Ovary (tissue), 3 donors: ENCODE data around the gene GPRC5C.

Source experiments
- EP300 ChIP-seq: sonication (generic); formaldehyde crosslinking; IDR thresholded peaks from one replicate; pipeline ENCODE4 v1.6.1; 2017; ENCODE audit warnings: antibody characterized with exemption
- TF ChIP-seq, protein P1 (sequence below), 3 donors: fragments of 450-650 bp in 2 of 3; fragments of 200-600 bp in 1 of 3; IDR thresholded peaks; one replicate each; pipeline versions ENCODE4 v1.5.1 to v1.8.0; 2016 to 2022; ENCODE audit warnings: antibody characterized with exemption in 3 of 3, mild to moderate bottlenecking in 1 of 3
- donor health status: DM: no; HTN: no; CAD: no.

DNA sequence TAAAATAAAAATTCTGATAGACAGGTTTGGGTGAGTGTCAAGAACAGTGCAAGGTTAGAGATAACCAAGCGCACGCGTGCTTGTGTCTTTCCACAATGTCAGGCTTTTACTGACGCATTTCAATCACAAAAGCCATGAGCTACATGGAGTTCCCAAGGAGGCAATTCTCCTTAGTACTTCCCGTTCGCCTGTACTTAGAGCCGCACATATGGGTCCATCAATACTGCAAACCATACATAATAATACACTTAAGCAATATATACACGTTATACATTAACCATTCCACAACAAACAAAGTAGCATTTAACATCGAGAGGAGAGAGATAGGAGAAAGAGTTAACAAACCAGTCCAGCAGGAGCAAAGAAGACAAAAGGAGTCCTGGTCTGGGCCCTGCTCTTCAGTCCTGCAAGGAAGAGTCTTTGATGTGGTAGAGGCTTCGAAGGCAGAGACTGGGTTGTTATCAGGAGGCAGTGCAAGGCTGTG is 11.9 kb upstream of the GPRC5C start:
- TF ChIP-seq EP300: no peak
- TF ChIP-seq, protein P1, sequence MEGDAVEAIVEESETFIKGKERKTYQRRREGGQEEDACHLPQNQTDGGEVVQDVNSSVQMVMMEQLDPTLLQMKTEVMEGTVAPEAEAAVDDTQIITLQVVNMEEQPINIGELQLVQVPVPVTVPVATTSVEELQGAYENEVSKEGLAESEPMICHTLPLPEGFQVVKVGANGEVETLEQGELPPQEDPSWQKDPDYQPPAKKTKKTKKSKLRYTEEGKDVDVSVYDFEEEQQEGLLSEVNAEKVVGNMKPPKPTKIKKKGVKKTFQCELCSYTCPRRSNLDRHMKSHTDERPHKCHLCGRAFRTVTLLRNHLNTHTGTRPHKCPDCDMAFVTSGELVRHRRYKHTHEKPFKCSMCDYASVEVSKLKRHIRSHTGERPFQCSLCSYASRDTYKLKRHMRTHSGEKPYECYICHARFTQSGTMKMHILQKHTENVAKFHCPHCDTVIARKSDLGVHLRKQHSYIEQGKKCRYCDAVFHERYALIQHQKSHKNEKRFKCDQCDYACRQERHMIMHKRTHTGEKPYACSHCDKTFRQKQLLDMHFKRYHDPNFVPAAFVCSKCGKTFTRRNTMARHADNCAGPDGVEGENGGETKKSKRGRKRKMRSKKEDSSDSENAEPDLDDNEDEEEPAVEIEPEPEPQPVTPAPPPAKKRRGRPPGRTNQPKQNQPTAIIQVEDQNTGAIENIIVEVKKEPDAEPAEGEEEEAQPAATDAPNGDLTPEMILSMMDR (IDR thresholded peaks at IDR 0.05): no peak
